ENCODE results near the gene CTIF.

The CTIF gene

GRCh38 chr18:48736321-48737260 lies 197.8 kb downstream of the CTIF start:
- no peak for DNase-seq

- no peak for DNase-seq
Observed at GRCh38 chr18:48739266-48740067, 200.6 kb downstream of the CTIF start.

GRCh38 chr18:48740068-48740440 lies 201.2 kb downstream of the CTIF start:
- DNase-seq: no peak

GRCh38 chr18:48740851-48741485 lies 202.1 kb downstream of the CTIF start:
- no peak for DNase-seq

- no peak for DNase-seq
Observed at GRCh38 chr18:48741866-48742265, 203.0 kb downstream of the CTIF start.

GRCh38 chr18:48742304-48742703 lies 203.5 kb downstream of the CTIF start:
- DNase-seq: no peak

GRCh38 chr18:48742706-48743475 lies 204.1 kb downstream of the CTIF start:
- no peak for DNase-seq

- no peak for DNase-seq
Observed at GRCh38 chr18:48743886-48744285, 205.1 kb downstream of the CTIF start.

GRCh38 chr18:48745293-48745692 lies 206.5 kb downstream of the CTIF start:
- no peak for DNase-seq

- DNase-seq: no peak
Observed at GRCh38 chr18:48749768-48750167, 210.9 kb downstream of the CTIF start.

GRCh38 chr18:48750485-48751175 lies 211.8 kb downstream of the CTIF start:
- DNase-seq: no peak

GRCh38 chr18:48751727-48752468 lies 213.1 kb downstream of the CTIF start:
- DNase-seq: no peak

GRCh38 chr18:48752478-48752877 lies 213.6 kb downstream of the CTIF start:
- DNase-seq: no peak

- no peak for DNase-seq
Observed at GRCh38 chr18:48752928-48753327, 214.1 kb downstream of the CTIF start.

GRCh38 chr18:48753691-48754090 lies 214.9 kb downstream of the CTIF start:
- DNase-seq: no peak

- DNase-seq: no peak
Observed at GRCh38 chr18:48754559-48754958, 215.7 kb downstream of the CTIF start.

- no peak for DNase-seq
Observed at GRCh38 chr18:48754993-48755473, 216.2 kb downstream of the CTIF start.

- DNase-seq: no peak
Observed at GRCh38 chr18:48756511-48757226, 217.8 kb downstream of the CTIF start.

GRCh38 chr18:48757367-48757766 lies 218.5 kb downstream of the CTIF start:
- no peak for DNase-seq

GRCh38 chr18:48757906-48758305 lies 219.1 kb downstream of the CTIF start:
- no peak for DNase-seq
